Measurements from ENCODE around the gene PWWP2B. TPM values are rescaled to one million over a fixed set of nuclear protein-coding genes. Genes with fewer than 3 reads are reported as not detected.

PWWP2B gene
- total RNA-seq, 2 donors from 2014 or later, result 7.7 to 8.1 TPM

DNA sequence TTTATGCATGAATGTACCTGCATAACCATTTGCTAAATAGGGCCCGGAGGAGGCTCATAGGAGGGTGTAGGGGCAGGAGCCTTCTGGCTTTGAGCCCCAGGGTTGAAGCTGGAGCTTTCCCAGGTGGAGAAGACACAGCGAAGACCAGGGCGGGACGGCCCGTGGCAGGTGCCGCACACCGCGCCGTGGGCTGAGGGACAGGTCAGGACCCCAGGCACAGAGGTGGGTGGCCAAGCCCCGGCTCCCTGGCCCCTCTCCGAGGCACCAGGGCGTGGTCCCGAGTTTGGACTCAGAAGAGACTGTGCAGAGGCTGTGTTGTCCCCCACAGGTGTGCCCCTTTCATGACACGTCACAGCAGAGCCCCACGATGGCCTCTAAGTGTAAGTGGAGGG is 56.5 kb downstream of the PWWP2B start:
- Histone ChIP-seq H3K36me3 (no peaks in the 10 kb centered on the region), H3K4me3 (peak overlapping the region in 1 of 2 donors; percentile 15), H3K27ac (no peak overlapping the region), H3K4me1 (peaks cover 0 to 19% of the 10 kb centered on the region in 2 donors), H3K9me3 (no peaks in the 10 kb centered on the region), H3K27me3 (no peaks in the 10 kb centered on the region)
- TF ChIP-seq, protein P1, sequence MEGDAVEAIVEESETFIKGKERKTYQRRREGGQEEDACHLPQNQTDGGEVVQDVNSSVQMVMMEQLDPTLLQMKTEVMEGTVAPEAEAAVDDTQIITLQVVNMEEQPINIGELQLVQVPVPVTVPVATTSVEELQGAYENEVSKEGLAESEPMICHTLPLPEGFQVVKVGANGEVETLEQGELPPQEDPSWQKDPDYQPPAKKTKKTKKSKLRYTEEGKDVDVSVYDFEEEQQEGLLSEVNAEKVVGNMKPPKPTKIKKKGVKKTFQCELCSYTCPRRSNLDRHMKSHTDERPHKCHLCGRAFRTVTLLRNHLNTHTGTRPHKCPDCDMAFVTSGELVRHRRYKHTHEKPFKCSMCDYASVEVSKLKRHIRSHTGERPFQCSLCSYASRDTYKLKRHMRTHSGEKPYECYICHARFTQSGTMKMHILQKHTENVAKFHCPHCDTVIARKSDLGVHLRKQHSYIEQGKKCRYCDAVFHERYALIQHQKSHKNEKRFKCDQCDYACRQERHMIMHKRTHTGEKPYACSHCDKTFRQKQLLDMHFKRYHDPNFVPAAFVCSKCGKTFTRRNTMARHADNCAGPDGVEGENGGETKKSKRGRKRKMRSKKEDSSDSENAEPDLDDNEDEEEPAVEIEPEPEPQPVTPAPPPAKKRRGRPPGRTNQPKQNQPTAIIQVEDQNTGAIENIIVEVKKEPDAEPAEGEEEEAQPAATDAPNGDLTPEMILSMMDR (IDR thresholded peaks at IDR 0.05), result peak in 1 of 2 donors; percentile 57
- no peak for DNase-seq (ENCODE audit: low spot score)

- TF ChIP-seq, protein P1 (IDR thresholded peaks at IDR 0.05), result no peak
- H3K27me3 ChIP-seq, result no peaks in the 10 kb centered on the region
- no peaks in the 10 kb centered on the region for H3K9me3 ChIP-seq
- H3K4me1 ChIP-seq, result peaks cover 0 to 24% of the 10 kb centered on the region in 2 donors
- DNase-seq (ENCODE audit: low spot score), result no peak
- H3K36me3 ChIP-seq, result no peaks in the 10 kb centered on the region
- no peak overlapping the region for H3K4me3 ChIP-seq
- H3K27ac ChIP-seq, result no peak overlapping the region
Measured at GRCh38 chr10:132454296-132455198, 57.5 kb downstream of the PWWP2B start.

- Histone ChIP-seq H3K9me3 (no peaks in the 10 kb centered on the region), H3K27me3 (no peaks in the 10 kb centered on the region), H3K4me1 (peaks cover 0 to 24% of the 10 kb centered on the region in 2 donors), H3K27ac (no peak overlapping the region), H3K36me3 (no peaks in the 10 kb centered on the region), H3K4me3 (no peak overlapping the region)
- no peak for DNase-seq (ENCODE audit: low spot score)
- TF ChIP-seq, protein P1 (IDR thresholded peaks at IDR 0.05), result no peak
Measured at GRCh38 chr10:132455441-132455971, 58.5 kb downstream of the PWWP2B start.

DNA sequence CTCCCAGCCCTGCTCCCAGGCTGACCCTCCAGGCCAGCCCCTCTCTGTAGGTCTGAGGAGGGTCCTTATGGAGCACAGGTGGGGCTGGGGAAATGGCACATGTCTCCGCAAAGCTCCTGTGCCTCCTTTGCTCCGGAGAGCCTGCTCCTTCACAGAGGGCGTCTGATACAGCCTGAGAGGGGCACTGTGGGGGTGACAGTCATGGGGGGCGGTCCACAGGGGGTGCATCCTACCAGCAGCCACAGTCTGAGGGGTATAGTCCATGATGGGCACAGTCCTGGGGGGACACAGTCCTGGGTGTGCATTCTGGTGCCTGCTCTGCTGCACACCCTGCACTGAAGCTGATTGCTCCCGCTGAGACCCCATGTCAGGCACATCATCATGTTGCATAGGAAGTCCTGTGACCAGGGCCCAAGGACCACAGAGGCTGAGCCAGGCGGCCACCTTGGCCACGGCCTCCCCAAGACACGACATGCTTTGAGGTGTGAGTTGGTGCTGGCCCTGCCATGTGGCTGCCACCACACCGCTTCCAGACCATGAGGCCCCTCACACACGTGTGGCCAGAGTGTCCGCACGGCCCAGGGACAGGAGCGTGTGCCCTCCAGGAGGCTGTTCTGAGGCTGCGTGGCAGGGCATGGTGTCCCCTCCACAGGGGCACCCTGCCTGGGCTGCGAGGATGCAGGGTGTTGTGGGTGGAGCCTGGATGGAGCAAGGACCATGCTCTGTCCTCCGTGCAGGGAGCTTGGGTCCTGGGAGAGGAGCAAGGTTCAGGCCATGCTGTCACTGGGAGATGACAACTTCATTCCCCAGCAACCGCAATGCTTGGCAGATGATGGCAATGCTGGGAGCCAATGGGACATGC is 59.2 kb downstream of the PWWP2B start:
- Histone ChIP-seq H3K27me3 (no peaks in the 10 kb centered on the region), H3K4me1 (peaks cover 0 to 24% of the 10 kb centered on the region in 2 donors), H3K9me3 (no peaks in the 10 kb centered on the region), H3K27ac (no peak overlapping the region), H3K4me3 (no peak overlapping the region), H3K36me3 (no peaks in the 10 kb centered on the region)
- TF ChIP-seq, protein P1 (IDR thresholded peaks at IDR 0.05), result no peak
- DNase-seq (ENCODE audit: low spot score), result no peak

DNA sequence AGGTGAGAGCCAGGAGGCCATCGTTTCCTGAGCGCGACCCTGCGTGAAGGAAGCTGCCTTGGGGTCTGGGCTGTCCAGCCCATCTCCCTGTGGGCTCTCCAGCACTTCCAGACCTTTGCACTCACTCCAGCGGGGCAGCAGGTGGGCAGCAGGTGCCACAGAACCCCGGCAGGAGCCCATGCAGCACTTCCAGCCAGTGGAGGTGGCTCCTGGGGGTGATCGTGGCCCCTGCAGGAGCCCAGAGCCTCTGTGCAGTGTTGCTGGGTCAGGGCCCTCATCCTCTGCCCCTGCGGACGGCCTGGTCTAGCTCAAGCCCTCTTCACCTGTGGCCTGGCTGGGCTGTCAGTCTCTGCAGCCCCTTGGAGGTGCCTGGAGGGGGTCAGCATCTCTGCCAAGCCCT is 59.9 kb downstream of the PWWP2B start:
- Histone ChIP-seq H3K4me3 (no peak overlapping the region), H3K27ac (no peak overlapping the region), H3K4me1 (peaks cover 0 to 29% of the 10 kb centered on the region in 2 donors), H3K27me3 (no peaks in the 10 kb centered on the region), H3K36me3 (no peaks in the 10 kb centered on the region), H3K9me3 (no peaks in the 10 kb centered on the region)
- no peak for DNase-seq (ENCODE audit: low spot score)
- TF ChIP-seq, protein P1 (IDR thresholded peaks at IDR 0.05), result no peak

All from right atrium auricular region (tissue), 2 donors.